ENCODE data around the gene LYZL4.

- no peak for TF ChIP-seq CTCF (IDR thresholded peaks at IDR 0.05; ENCODE audit: insufficient read depth, low read length)
- TF ChIP-seq REST (IDR thresholded peaks at IDR 0.05; ENCODE audit: insufficient replicate concordance, low read depth), result no peak
- TF ChIP-seq POLR2AphosphoS5 (IDR thresholded peaks at IDR 0.05; ENCODE audit: low read depth), result peak; percentile 61; the same call in 1 of the 2 replicates
Observed at GRCh38 chr3:42376344-42376798, 34.0 kb downstream of the LYZL4 start.
